Thyroid gland (tissue), 4 donors: ENCODE measurements around the gene LEMD1. TPM values are rescaled to one million over a fixed set of nuclear protein-coding genes. Genes with fewer than 3 reads are reported as not detected.

ENCODE experiments used
- DNase-seq, 2 donors: peaks; one replicate each; pipeline ENCODE4 v3.0.0-alpha.2; 2019
- H3K27ac ChIP-seq, 3 donors: fragments of 200-600 bp; sonication (generic); 1 replicate in 2 of 3; 2 replicates in 1 of 3; pipeline ENCODE4 v1.5.1; 2016 to 2019; ENCODE audit warnings: mild to moderate bottlenecking in 1 of 3, moderate library complexity in 1 of 3
- H3K27me3 ChIP-seq: fragments of 200-600 bp; sonication (generic); one replicate; pipeline ENCODE4 v1.5.1; 2019
- H3K36me3 ChIP-seq, 2 donors: fragments of 200-600 bp; sonication (generic); one replicate each; pipeline ENCODE4 v1.5.1; 2016 to 2019
- H3K4me1 ChIP-seq, 2 donors: fragments of 200-600 bp; sonication (generic); one replicate each; pipeline ENCODE4 v1.5.1; 2017 to 2019
- H3K4me3 ChIP-seq, 3 donors: fragments of 200-600 bp; sonication (generic); replicated peaks in 1 of 3; 1 replicate in 2 of 3; 2 replicates in 1 of 3; pipeline ENCODE4 v1.5.1; 2016; ENCODE audit warnings: mild to moderate bottlenecking in 1 of 3
- H3K9me3 ChIP-seq: fragments of 200-600 bp; sonication (generic); one replicate; pipeline ENCODE4 v1.5.1; 2017
- POLR2A ChIP-seq, 2 donors: fragments of 450-650 bp; IDR thresholded peaks; one replicate each; pipeline ENCODE4 v1.6.1; 2017; ENCODE audit warnings: antibody characterized with exemption in 2 of 2, mild to moderate bottlenecking in 2 of 2, moderate library complexity in 1 of 2
- WGBS, 2 donors: methylation state at CpG; one replicate each; pipeline ENCODE4 v1.1.5; 2017; 5-methylcytosine and 5-hydroxymethylcytosine counted together
- intact Hi-C: fragments of 100-400 bp; cut with DNase I; formaldehyde crosslinking; loops from one replicate; pipeline ENCODE4 v1.15.1; 2023
- total RNA-seq, 4 donors: library from RNA; depleted of rRNA; stranded (reverse); fragments of >200 nt; gene quantifications; one replicate each; pipeline ENCODE4 v1.2.3, GENCODE V29; 2016
- TF ChIP-seq, protein P1 (sequence below), 6 experiments: fragments of 200-600 bp in 3 of 6; fragments of 450-650 bp in 3 of 6; sonication (generic) in 3 of 6; IDR thresholded peaks; one replicate each; pipeline ENCODE4 v1.5.1; 2016 to 2019; ENCODE audit warnings: antibody characterized with exemption in 6 of 6, mild to moderate bottlenecking in 2 of 6, inconsistent platforms in 1 of 6, moderate library complexity in 1 of 6

The LEMD1 gene
- total RNA-seq, 4 donors from 2014 or later: 0.67 to 7.3 (median 6.0) TPM

DNA sequence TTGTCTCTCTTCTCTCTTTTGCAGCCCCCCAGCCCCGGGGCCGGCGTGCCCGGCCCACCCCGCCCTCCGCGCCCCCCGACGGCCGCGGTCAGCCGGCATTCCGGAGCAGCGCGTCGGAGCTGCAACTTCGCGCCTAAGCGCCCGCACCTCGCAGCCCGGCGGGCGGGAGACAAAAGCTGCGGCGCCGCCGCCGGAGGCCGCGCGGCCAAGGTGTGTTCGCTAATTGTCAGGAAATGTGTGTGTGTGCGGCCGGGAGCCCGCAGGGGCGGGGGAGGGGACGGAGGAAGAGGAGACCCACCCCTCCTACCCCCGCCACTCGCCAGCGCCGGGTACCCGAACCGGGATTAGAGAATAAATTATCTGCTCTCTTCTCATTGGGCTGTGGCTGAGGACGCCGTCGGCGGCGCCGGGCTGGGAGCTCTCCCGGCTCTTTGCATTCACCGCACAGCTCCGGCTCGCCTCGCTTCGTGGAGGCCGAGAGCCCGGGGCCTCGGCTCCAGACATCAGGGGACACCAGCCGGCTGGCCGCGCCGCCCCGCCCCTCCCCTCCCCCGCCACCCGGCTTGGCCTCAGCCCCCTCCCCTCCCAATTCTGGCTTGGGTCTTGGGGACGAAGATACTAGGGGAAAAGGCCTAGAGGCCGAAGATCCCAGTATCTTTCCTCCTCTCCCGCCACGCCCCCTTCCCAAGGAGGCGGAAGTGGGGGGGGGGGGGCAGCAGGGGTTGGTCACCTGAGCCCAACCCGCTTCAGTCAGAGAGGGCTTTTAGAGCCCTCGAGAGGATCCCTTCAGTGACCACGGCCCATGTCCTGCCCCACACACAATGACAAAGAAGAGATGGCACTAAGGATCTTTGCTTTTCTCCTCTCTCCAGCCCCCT is 35.3 kb upstream of the LEMD1 start:
- Histone ChIP-seq H3K4me1 (peaks cover 8 to 22% of the 10 kb centered on the region in 2 donors), H3K27me3 (peaks cover 12% of the 10 kb centered on the region), H3K27ac (no peak overlapping the region), H3K36me3 (no peaks in the 10 kb centered on the region), H3K4me3 (no peak overlapping the region), H3K9me3 (no peaks in the 10 kb centered on the region)
- DNase-seq: peak in 1 of 2 donors; percentile 61
- intact Hi-C loops: no loop called here
- no peak for TF ChIP-seq POLR2A (IDR thresholded peaks at IDR 0.05)
- TF ChIP-seq, protein P1, sequence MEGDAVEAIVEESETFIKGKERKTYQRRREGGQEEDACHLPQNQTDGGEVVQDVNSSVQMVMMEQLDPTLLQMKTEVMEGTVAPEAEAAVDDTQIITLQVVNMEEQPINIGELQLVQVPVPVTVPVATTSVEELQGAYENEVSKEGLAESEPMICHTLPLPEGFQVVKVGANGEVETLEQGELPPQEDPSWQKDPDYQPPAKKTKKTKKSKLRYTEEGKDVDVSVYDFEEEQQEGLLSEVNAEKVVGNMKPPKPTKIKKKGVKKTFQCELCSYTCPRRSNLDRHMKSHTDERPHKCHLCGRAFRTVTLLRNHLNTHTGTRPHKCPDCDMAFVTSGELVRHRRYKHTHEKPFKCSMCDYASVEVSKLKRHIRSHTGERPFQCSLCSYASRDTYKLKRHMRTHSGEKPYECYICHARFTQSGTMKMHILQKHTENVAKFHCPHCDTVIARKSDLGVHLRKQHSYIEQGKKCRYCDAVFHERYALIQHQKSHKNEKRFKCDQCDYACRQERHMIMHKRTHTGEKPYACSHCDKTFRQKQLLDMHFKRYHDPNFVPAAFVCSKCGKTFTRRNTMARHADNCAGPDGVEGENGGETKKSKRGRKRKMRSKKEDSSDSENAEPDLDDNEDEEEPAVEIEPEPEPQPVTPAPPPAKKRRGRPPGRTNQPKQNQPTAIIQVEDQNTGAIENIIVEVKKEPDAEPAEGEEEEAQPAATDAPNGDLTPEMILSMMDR (IDR thresholded peaks at IDR 0.05): no peak
- WGBS, 2 donors: 1 to 2% methylated on average over 25 to 36 of the region's 74 CpGs

DNA sequence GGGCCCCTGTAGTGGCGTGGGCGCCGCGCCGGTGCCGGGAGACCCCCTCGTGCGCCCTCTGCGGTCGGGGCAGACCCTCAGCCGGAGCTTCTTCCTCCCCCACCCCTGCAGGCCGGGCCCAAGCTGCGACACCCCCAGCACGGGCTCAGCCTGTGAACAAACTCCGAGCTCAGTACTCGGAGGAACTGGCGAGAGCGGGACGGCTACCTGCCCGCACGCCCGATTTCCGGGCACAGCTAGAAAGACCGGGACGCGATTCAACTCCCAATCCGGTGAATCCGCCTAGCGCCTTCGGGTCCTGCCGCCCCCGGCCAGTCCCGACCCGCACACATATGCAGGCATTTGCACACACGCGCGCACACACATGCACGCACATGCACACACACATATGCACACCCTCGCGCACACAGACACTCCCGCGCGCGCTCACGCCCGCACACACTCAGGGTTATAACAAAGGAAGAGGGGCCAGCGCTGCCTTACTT is 34.6 kb upstream of the LEMD1 start:
- DNase-seq: no peak
- Histone ChIP-seq H3K4me1 (peaks cover 8 to 22% of the 10 kb centered on the region in 2 donors), H3K9me3 (no peaks in the 10 kb centered on the region), H3K27me3 (peaks cover 12% of the 10 kb centered on the region), H3K27ac (no peak overlapping the region), H3K4me3 (no peak overlapping the region), H3K36me3 (no peaks in the 10 kb centered on the region)
- 1 to 2% methylated on average over 17 to 18 of the region's 47 CpGs for WGBS, 2 donors
- TF ChIP-seq, protein P1 (IDR thresholded peaks at IDR 0.05): no peak
- no peak for TF ChIP-seq POLR2A (IDR thresholded peaks at IDR 0.05)
- intact Hi-C loops: no loop called here

DNA sequence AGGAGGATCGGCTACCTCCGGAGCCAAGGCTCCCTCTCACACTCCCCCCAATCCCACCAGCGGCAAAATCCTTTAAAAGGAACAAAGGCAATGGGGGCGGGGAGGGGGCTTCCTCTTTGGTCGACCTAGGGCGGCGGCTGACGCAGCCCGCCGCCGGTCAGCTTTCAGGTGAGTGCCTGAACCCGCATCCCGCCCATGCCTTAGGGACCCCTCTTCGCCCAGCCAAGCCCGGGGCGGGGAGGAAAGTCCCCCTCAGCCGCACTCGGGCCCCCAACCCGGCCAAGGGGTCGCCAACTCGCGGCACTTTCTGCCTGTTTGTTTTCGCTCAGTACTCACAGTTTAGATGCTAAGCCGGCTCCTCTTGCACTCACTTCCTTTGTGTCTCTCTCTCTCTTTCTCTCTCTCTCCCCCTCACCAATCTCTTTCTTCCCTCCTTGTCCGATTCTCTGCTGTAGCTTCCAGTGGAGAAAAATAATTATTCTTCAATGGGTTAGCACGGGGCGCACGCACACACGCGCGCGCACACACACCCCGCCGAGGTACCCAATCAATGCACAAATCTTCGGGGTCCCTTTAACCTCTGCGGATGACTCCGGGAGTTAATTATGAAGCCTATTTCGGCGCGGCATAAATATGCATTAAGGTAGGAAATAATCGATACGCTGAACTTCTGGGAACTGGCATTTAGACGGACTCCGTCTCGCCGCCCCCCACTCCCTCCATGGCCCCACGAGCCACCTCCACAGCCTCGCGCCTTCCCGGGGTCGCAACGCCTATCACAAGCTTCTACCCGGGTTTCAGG is 33.9 kb upstream of the LEMD1 start, which contains the start of gene BLACAT1:
Gene BLACAT1, minus strand, starts transcription at position 465 of the 802 bp plus-strand sequence.
- 3 to 6% methylated on average over 30 to 37 of the region's 53 CpGs for WGBS, 2 donors
- TF ChIP-seq, protein P1 (IDR thresholded peaks at IDR 0.05): no peak
- no peak for TF ChIP-seq POLR2A (IDR thresholded peaks at IDR 0.05)
- Histone ChIP-seq H3K27me3 (peaks cover 12% of the 10 kb centered on the region), H3K9me3 (no peaks in the 10 kb centered on the region), H3K4me1 (peaks cover 9 to 25% of the 10 kb centered on the region in 2 donors), H3K4me3 (no peak within 1 kb of the TSS), H3K36me3 (no peaks in the 10 kb centered on the region), H3K27ac (no peak within 1 kb of the TSS)
- no peak for DNase-seq
- intact Hi-C loops: no loop called here

DNA sequence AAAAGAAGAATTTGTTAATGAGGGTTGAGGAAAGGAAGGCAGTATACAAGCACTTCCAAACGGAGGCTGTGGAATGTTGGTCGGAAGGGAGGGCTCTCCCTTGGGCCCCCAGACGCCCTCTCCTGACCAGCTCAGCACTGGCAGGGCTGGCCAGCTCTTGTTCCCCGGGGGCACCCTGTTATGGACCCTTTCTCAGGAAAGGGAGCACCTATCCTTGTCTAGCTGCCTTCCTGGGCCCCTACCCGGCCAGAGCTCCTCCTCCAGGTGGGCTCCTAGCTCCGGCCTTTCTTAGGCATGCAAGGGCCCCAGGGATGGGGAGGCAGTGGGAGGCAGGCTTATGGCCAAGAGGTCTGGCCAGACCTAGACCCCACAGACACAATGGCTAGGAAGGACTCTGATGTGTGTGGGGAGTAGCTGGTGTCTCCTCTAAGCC is 33.1 kb upstream of the LEMD1 start:
- Histone ChIP-seq H3K36me3 (no peaks in the 10 kb centered on the region), H3K4me1 (peaks cover 16 to 33% of the 10 kb centered on the region in 2 donors), H3K9me3 (no peaks in the 10 kb centered on the region), H3K27me3 (peaks cover 12% of the 10 kb centered on the region), H3K4me3 (no peak overlapping the region), H3K27ac (no peak overlapping the region)
- 33 to 51% methylated on average over 4 to 6 of the region's 6 CpGs for WGBS, 2 donors
- no peak for DNase-seq
- intact Hi-C loops: no loop called here
- TF ChIP-seq POLR2A (IDR thresholded peaks at IDR 0.05): no peak
- TF ChIP-seq, protein P1 (IDR thresholded peaks at IDR 0.05): no peak
